Transverse colon (tissue), 4 donors: ENCODE results near the gene BTNL2. TPM values are rescaled to one million over a fixed set of nuclear protein-coding genes. Genes with fewer than 3 reads are reported as not detected.
A peak's percentile ranks its signal among the peaks of the same experiment; 100 is the strongest.

Source experiments
- DNase-seq: peaks from one replicate; pipeline ENCODE4 v3.0.0-alpha.2; 2019
- H3K27ac ChIP-seq, 4 donors: fragments of 200-600 bp; sonication (generic); 2 replicates each; pipeline ENCODE4 v1.5.1; 2016 to 2018; ENCODE audit warnings: inconsistent platforms in 4 of 4
- H3K27me3 ChIP-seq: fragments of 200-600 bp; sonication (generic); 2 replicates; pipeline ENCODE4 v1.5.1; 2017; ENCODE audit warnings: inconsistent platforms
- H3K36me3 ChIP-seq, 4 donors: fragments of 200-600 bp; sonication (generic); 2 replicates each; pipeline ENCODE4 v1.5.1; 2017 to 2019; ENCODE audit warnings: inconsistent platforms in 4 of 4
- H3K4me1 ChIP-seq, 4 donors: fragments of 200-600 bp; sonication (generic); 2 replicates each; pipeline ENCODE4 v1.5.1; 2017 to 2020; ENCODE audit warnings: inconsistent platforms in 4 of 4
- H3K4me3 ChIP-seq, 4 donors: fragments of 200-600 bp; sonication (generic); 1 replicate in 1 of 4; 2 replicates in 3 of 4; pipeline versions ENCODE4 v1.5.1 to v1.6.1; 2017 to 2019; ENCODE audit warnings: inconsistent platforms in 4 of 4
- H3K9me3 ChIP-seq, 2 donors: fragments of 200-600 bp; sonication (generic); 2 replicates each; pipeline ENCODE4 v1.5.1; 2017 to 2019; ENCODE audit warnings: inconsistent platforms in 2 of 2
- CTCF ChIP-seq, 5 experiments: fragments of 200-600 bp in 3 of 5; fragments of 450-650 bp in 2 of 5; sonication (generic) in 3 of 5; IDR thresholded peaks; 1 replicate in 2 of 5; 2 replicates in 3 of 5; pipeline ENCODE4 v1.5.1; 2016 to 2017; ENCODE audit warnings: antibody characterized with exemption in 5 of 5, inconsistent platforms in 3 of 5, mild to moderate bottlenecking in 2 of 5, moderate library complexity in 1 of 5
- EP300 ChIP-seq: sonication (generic); formaldehyde crosslinking; IDR thresholded peaks from one replicate; pipeline ENCODE4 v1.6.1; 2017; ENCODE audit warnings: antibody characterized with exemption, low read depth
- POLR2A ChIP-seq: fragments of 450-650 bp; IDR thresholded peaks from one replicate; pipeline ENCODE4 v1.6.1; 2016; ENCODE audit warnings: antibody characterized with exemption, mild to moderate bottlenecking, moderate library complexity
- POLR2AphosphoS5 ChIP-seq, 3 donors: sonication (generic); formaldehyde crosslinking; IDR thresholded peaks; one replicate each; pipeline ENCODE4 v1.6.1; 2016; ENCODE audit warnings: antibody characterized with exemption in 3 of 3
- WGBS, 2 donors: methylation state at CpG; one replicate each; pipeline ENCODE4 v1.1.5; 2018; ENCODE audit warnings: low coverage in 1 of 2; 5-methylcytosine and 5-hydroxymethylcytosine counted together
- in situ Hi-C, 4 donors: fragments of 200-750 bp; cut with MboI; loops; one replicate each; pipeline versions ENCODE4 v1.15.0 to v1.15.1; 2017; ENCODE audit warnings: low sequenced_read_pairs in 3 of 4, low pct_ligation_motif_present in 1 of 4, low pct_unique_long_range_greater_than_20kb in 1 of 4
- intact Hi-C: fragments of 100-400 bp; cut with DNase I; formaldehyde crosslinking; loops from one replicate; pipeline ENCODE4 v1.15.1; 2023; ENCODE audit warnings: low total_unique reads
- total RNA-seq, 4 donors: library from RNA; depleted of rRNA; stranded (reverse); fragments of >200 nt; gene quantifications; one replicate each; pipeline ENCODE4 v1.1.0, GENCODE V29; 2016

The BTNL2 gene
- total RNA-seq, 4 donors from 2014 or later = not detected

GRCh38 chr6:32426338-32426737 is 19.4 kb upstream of the BTNL2 start:
- Histone ChIP-seq H3K9me3 (no peaks in the 10 kb centered on the region), H3K36me3 (no peaks in the 10 kb centered on the region), H3K27me3 (peaks cover under 1% of the 10 kb centered on the region), H3K4me1 (peaks cover 0 to 6% (median 0%) of the 10 kb centered on the region in 4 donors), H3K27ac (no peak overlapping the region), H3K4me3 (no peak overlapping the region)
- 58 to 73% methylated on average over 3 to 4 of the region's 4 CpGs for WGBS, 2 donors
- in situ Hi-C loops = no loop called here
- TF ChIP-seq POLR2AphosphoS5 (IDR thresholded peaks at IDR 0.05) = no peak
- TF ChIP-seq POLR2A = no peak
- TF ChIP-seq CTCF (IDR thresholded peaks at IDR 0.05) = no peak
- TF ChIP-seq EP300 = no peak
- DNase-seq = no peak
- intact Hi-C loops = no loop called here

- TF ChIP-seq POLR2A (no peak), CTCF (IDR thresholded peaks at IDR 0.05) (no peak), POLR2AphosphoS5 (IDR thresholded peaks at IDR 0.05) (no peak), EP300 (no peak)
- H3K27ac ChIP-seq = no peak overlapping the region
- H3K9me3 ChIP-seq = no peaks in the 10 kb centered on the region
- in situ Hi-C loops = loop anchor here in 3 of 4 donors (5.0 to 25.0 kb wide), 2 partner anchors 187 to 273 kb away; no protein-coding TSS in a partner anchor
- no peak overlapping the region for H3K4me3 ChIP-seq
- H3K4me1 ChIP-seq = peaks cover 0 to 6% (median 0%) of the 10 kb centered on the region in 4 donors
- peaks cover 16% of the 10 kb centered on the region for H3K27me3 ChIP-seq
- intact Hi-C loops = no loop called here
- DNase-seq = no peak
- 99 to 100% methylated on average over 2 to 3 of the region's 3 CpGs for WGBS, 2 donors
- H3K36me3 ChIP-seq = no peaks in the 10 kb centered on the region
These were observed 17.8 kb upstream of the BTNL2 start for GRCh38 chr6:32424589-32425300.

GRCh38 chr6:32416036-32416435 is 9.1 kb upstream of the BTNL2 start:
- Histone ChIP-seq H3K27ac (no peak overlapping the region), H3K4me3 (no peak overlapping the region), H3K9me3 (no peaks in the 10 kb centered on the region), H3K4me1 (peaks cover 0 to 27% (median 13%) of the 10 kb centered on the region in 4 donors), H3K36me3 (no peaks in the 10 kb centered on the region), H3K27me3 (peaks cover 84% of the 10 kb centered on the region)
- 56 to 64% methylated on average over 2 to 3 of the region's 3 CpGs for WGBS, 2 donors
- in situ Hi-C loops = loop anchor here in 3 of 4 donors (5.0 to 25.0 kb wide), 4 partner anchors 171 to 379 kb away; no protein-coding TSS in a partner anchor
- intact Hi-C loops = no loop called here
- DNase-seq = no peak
- TF ChIP-seq EP300 (no peak), POLR2AphosphoS5 (IDR thresholded peaks at IDR 0.05) (no peak), CTCF (IDR thresholded peaks at IDR 0.05) (no peak), POLR2A (no peak)

- TF ChIP-seq EP300 = no peak
- TF ChIP-seq POLR2AphosphoS5 (IDR thresholded peaks at IDR 0.05) = no peak
- no peak for TF ChIP-seq POLR2A
- peak; percentile 93 to 99 (median 98) for TF ChIP-seq CTCF (IDR thresholded peaks at IDR 0.05)
- 13 to 14% methylated on average over 7 to 13 of the region's 13 CpGs for whole genome bisulfite sequencing, 2 donors
- Histone ChIP-seq H3K27ac (no peak overlapping the region), H3K27me3 (peaks cover 80% of the 10 kb centered on the region), H3K4me3 (no peak overlapping the region), H3K36me3 (no peaks in the 10 kb centered on the region), H3K9me3 (no peaks in the 10 kb centered on the region), H3K4me1 (peaks cover 0 to 28% (median 13%) of the 10 kb centered on the region in 4 donors)
- DNase-seq = peak; percentile 81
- intact Hi-C loops = loop anchor here (2.0 kb wide), 1 partner anchor 285 kb away; no protein-coding TSS in a partner anchor
- in situ Hi-C loops = loop anchor here in 3 of 4 donors (5.0 to 25.0 kb wide), 4 partner anchors 171 to 379 kb away; no protein-coding TSS in a partner anchor
These were observed 8.6 kb upstream of the BTNL2 start for GRCh38 chr6:32415521-32416019.
